Activated CD4-positive, CD25-positive, alpha-beta regulatory T cell treated with anti-CD3 and anti-CD28 coated beads, Interleukin-2, amount 50 U/mL, for 16 hours (primary cell): ENCODE results near the gene PHACTR3.

Source experiments
- DNase-seq: peaks from one replicate; pipeline ENCODE4 v3.0.0-alpha.2; 2020; ENCODE audit warnings: low read depth, low spot score

The PHACTR3 gene

GRCh38 chr20:59692139-59692538 is 87.8 kb downstream of the PHACTR3 start:
- no peak for DNase-seq

- no peak for DNase-seq
These were observed 89.2 kb downstream of the PHACTR3 start for GRCh38 chr20:59693587-59693986.

- no peak for DNase-seq
These were observed 92.1 kb downstream of the PHACTR3 start for GRCh38 chr20:59696476-59696875.

- no peak for DNase-seq
These were observed 92.7 kb downstream of the PHACTR3 start for GRCh38 chr20:59697068-59697467.

GRCh38 chr20:59698598-59698997 is 94.3 kb downstream of the PHACTR3 start:
- no peak for DNase-seq

- DNase-seq: no peak
These were observed 96.9 kb downstream of the PHACTR3 start for GRCh38 chr20:59701236-59701635.

- DNase-seq: no peak
These were observed 98.7 kb downstream of the PHACTR3 start for GRCh38 chr20:59703046-59703445.

GRCh38 chr20:59705651-59706399 is 101.5 kb downstream of the PHACTR3 start:
- no peak for DNase-seq

GRCh38 chr20:59706400-59706693 is 102.0 kb downstream of the PHACTR3 start:
- no peak for DNase-seq

- DNase-seq: no peak
These were observed 104.0 kb downstream of the PHACTR3 start for GRCh38 chr20:59708326-59708725.

- no peak for DNase-seq
These were observed 105.3 kb downstream of the PHACTR3 start for GRCh38 chr20:59709636-59710035.

GRCh38 chr20:59718071-59718470 is 113.7 kb downstream of the PHACTR3 start:
- no peak for DNase-seq

GRCh38 chr20:59718751-59719150 is 114.4 kb downstream of the PHACTR3 start:
- no peak for DNase-seq

GRCh38 chr20:59720013-59720412 is 115.7 kb downstream of the PHACTR3 start:
- no peak for DNase-seq

GRCh38 chr20:59721386-59721785 is 117.0 kb downstream of the PHACTR3 start:
- DNase-seq: no peak

- no peak for DNase-seq
These were observed 118.8 kb downstream of the PHACTR3 start for GRCh38 chr20:59723108-59723500.

- DNase-seq: no peak
These were observed 119.5 kb downstream of the PHACTR3 start for GRCh38 chr20:59723607-59724456.

- DNase-seq: no peak
These were observed 120.4 kb downstream of the PHACTR3 start for GRCh38 chr20:59724457-59725366.

- no peak for DNase-seq
These were observed 121.3 kb downstream of the PHACTR3 start for GRCh38 chr20:59725476-59726280.

GRCh38 chr20:59726281-59726595 is 121.9 kb downstream of the PHACTR3 start:
- no peak for DNase-seq

GRCh38 chr20:59728722-59729430 is 124.5 kb downstream of the PHACTR3 start:
- DNase-seq: no peak
